Raji (cell line): ENCODE data around the gene DIS3L2.

ENCODE experiments used
- POLR2A ChIP-seq: IDR thresholded peaks from 2 replicates; pipeline ENCODE4 v1.6.1; 2011; ENCODE audit warnings: low read depth, low read length, control low read depth; ENCODE audit not compliant: insufficient read depth

The DIS3L2 gene

DNA sequence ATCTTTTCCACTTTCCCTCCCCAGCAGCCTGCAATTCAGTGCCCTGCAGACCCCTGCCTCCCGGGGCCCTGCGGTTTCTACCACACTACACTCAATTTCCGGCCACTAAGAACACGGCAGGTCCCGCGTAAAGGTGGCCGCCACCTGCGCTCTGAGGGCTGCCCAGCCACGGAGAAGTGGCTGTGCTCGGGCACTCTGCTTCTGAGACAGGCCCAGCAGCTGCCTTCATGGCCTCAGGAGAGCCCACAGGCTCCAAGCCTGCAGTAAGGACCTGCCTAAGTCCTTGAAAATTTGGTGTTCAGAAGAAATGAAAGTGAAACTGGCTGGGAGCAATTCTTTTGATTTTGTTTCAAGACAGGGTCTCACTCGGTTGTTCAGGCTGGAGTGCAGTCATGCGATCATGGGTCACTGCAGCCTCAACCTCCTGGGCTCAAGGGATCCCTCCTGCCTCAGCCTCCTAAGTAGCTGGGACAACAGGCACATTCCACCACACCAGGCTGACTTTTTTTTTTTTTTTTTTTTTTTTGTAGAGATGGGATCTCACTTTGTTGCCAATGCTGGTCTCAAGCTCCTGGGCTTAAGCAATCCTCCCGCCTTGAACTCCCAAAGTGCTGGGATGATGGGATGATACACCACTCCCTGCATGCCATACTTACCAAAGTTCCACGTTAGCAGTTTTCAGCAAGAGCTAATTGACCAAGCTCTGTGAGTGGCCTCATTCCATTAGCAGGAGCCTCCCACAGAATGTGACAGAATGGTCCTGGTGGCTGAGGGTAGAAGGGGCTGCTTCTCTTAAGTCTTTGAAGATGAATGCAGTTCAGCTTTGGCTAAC, 402.5 kb downstream of the DIS3L2 start:
- TF ChIP-seq POLR2A = no peak

DNA sequence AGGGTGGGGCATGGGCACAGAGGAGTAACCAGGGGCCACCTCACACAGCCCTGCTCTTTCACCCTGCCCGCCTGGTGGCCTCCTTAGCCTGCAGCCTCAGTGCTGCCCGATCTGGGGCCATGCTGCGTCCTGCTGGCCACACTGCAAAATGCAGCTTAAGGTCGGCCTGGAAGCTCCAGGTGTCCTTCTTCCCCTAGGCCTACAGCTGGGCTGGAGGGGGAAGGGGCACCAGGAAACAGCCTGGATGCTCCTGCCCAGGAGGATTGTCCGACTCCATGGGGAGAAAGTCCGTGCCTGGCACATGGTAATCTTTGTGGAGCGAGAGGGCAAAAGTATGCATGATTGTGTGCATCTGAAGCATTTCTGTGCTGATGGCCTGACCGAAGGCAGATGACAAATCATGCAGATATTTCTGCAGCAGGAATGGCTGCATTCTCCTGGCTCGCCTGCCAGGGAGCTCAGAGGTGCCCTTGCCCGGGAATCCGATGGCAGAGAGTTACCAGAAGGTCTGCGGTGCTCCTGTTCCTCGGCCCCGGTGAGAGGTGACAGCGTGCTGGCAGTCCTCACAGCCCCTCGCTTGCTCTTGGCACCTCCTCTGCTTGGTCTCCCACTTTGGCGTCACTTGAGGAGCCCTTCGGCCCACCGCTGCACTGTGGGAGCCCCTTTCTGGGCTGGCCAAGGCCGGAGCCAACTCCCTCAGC, 404.3 kb downstream of the DIS3L2 start:
- no peak for TF ChIP-seq POLR2A

DNA sequence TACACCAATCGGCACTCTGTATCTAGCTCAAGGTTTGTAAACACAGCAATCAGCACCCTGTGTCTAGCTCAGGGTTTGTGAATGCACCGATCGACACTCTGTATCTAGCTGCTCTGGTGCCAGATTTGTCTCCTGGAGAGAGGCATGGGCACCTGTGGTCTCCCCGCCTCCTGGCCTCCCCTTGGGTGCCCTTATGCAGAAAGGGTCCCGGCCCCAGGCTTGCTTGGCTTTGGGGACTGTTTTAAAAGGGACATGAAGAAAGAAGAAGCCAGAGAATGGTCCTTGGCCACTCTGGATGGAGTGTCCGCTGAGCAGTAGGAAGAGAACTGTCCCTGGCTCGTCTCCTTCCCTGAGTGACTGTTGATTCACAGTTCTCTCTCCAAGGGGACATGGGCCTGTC, 405.5 kb downstream of the DIS3L2 start:
- TF ChIP-seq POLR2A = no peak

DNA sequence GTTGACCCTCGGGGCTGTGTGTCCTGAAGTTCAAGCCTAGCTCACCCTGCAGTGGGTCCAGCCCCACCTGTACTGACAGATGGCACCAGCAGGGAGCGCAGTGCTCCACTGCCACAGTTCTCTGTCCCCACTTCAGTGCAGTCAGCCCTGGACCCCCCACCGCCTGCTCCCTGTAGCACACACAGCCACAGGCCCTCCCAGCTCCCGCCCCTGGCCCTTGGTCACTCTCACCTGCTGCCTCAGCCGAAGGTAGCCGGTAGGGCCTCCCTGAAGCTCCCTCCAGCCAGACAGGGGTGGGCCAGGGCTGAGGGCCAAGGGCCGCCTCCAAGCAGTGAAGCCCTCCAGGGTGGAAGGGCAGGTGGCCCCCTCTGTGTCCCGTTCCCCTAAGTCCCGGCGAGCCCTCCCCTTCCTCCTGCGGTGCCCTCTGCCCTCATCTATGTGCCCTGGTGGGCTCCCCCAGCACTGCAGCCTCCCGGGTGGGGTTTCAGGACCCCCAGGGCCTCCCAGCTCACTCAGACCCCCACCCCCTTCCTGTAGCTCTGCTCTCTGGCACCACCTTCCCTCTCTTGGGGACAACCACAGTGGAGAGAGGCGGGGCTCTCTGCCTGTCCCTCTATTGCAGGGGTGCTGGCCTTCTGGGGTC, 406.2 kb downstream of the DIS3L2 start:
- TF ChIP-seq POLR2A = no peak

DNA sequence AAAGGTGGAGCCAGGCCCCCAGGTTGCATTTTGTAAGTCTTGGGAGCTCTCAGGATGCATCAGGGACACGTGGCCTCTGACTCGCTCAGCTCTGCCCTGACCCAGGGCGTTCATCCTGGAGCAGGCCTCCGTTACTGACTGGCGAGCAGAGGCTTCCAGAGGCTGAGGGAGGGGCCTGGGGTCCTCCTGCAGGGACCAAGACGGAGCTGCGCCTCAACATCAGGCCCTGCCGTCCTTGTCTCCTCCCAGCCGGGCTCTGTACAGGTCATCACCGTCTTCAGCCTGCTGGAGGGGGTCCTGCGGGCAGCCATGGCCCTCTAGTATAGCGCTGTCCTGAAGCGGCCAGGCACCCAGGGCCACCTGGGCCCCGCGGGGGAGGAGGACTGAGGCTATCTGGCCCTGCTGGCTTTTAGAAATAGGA, 406.8 kb downstream of the DIS3L2 start:
- no peak for TF ChIP-seq POLR2A

- no peak for TF ChIP-seq POLR2A
Observed at GRCh38 chr2:232369126-232369951, 407.8 kb downstream of the DIS3L2 start.

GRCh38 chr2:232372231-232373208, 411.0 kb downstream of the DIS3L2 start:
- TF ChIP-seq POLR2A = no peak

GRCh38 chr2:232374356-232374755, 412.8 kb downstream of the DIS3L2 start:
- no peak for TF ChIP-seq POLR2A

GRCh38 chr2:232375164-232375563, 413.7 kb downstream of the DIS3L2 start:
- no peak for TF ChIP-seq POLR2A

DNA sequence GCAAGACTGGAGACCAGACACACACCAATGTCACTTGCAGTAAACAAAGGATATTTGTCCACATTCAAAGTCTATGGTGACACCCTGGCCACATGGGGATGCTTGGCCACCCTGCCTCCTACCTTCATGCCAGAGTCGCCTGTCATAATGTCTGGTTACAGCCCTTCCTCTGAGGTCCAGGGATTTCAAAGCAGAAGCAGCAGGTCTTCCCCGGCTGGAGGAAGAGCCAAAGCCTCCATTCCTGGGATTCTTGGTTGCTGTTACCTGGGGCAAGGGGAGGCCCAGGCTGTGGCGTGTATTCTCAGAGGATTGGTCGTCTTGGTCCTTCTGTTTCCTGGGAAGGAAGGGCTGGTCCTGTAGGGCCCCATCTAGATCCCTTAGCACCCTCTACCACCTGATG, 414.7 kb downstream of the DIS3L2 start:
- no peak for TF ChIP-seq POLR2A

- no peak for TF ChIP-seq POLR2A
Observed at GRCh38 chr2:232376713-232377112, 415.2 kb downstream of the DIS3L2 start.

- TF ChIP-seq POLR2A = no peak
Observed at GRCh38 chr2:232377319-232377718, 415.8 kb downstream of the DIS3L2 start.

- no peak for TF ChIP-seq POLR2A
Observed at GRCh38 chr2:232377841-232378734, 416.6 kb downstream of the DIS3L2 start.
